Stimulated activated CD8-positive, alpha-beta memory T cell treated with anti-CD3 and anti-CD28 coated beads, Interleukin-7, amount 100 ng/mL, for 24 hours (primary cell): ENCODE results near the gene CSTF3.

Experiments used
- DNase-seq: peaks from one replicate; pipeline ENCODE4 v3.0.0-alpha.2; 2020; ENCODE audit warnings: low read depth

Gene CSTF3

DNA sequence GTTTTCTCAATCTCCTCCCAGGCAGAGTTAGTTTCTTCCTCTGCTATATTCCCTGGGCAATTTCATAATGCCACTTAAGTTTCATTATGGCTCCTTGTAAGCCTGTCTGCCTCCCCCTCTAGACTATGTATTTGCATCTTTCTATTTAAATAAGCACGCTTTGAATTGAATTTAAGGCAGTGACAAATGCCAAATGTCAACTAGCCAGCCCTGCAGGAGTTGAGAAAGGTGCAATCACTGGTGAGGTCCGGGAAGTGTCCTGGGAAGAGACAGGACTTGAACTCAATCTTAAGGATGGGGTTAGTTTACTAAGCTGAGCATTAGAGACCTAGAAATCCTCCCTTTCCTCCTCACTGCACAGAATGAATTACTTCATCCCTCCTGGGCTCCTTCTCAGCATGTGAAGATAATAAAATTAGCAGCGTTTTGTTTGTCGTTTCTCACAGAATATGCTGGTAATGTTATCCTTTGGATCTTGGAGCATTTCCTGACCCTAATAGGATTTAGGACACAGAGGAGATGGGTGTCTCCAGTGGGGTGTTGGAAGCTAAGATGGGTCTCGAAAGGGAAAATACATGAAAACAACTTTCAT, 120.3 kb downstream of the CSTF3 start:
- DNase-seq, result no peak

DNA sequence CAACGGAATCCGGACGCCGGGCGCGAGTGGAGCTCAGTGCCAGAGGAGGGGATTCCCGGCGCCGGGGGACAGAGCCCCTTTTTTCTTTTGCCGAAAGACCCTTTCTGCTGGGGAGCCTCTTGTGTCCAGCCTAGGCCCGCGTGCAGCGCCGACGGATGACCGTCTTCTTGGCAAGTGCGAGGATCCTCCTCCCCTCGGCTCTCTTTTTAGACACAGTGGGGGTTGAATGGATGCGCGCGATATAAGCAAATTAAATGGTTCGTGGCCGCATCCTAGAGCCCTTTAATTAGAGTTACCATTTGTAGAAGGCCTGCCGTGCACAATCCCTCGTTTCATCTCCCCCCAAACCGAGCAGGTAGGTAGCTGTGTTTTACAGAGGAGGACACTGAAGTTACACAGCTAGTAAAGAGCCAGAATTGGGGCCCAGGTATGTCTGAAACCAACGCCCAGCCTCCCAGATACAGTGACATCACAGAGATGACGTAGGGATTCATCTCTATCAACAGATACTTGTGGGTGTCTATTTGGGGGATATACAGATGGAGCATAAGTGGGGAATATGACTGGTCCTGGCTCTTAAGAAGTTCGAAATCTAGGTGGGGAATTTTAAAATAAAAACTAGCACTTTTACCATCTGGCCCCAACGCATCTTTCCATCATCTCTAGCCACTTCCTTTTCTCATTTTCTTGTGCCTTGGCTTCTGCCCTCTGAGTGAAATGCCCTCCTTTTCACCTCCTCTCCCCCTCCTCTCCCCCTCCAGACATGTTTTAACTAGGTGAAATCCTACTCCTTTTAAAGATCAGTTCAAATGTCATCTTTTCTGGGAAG, 121.0 kb downstream of the CSTF3 start:
- peak; percentile 13 for DNase-seq

DNA sequence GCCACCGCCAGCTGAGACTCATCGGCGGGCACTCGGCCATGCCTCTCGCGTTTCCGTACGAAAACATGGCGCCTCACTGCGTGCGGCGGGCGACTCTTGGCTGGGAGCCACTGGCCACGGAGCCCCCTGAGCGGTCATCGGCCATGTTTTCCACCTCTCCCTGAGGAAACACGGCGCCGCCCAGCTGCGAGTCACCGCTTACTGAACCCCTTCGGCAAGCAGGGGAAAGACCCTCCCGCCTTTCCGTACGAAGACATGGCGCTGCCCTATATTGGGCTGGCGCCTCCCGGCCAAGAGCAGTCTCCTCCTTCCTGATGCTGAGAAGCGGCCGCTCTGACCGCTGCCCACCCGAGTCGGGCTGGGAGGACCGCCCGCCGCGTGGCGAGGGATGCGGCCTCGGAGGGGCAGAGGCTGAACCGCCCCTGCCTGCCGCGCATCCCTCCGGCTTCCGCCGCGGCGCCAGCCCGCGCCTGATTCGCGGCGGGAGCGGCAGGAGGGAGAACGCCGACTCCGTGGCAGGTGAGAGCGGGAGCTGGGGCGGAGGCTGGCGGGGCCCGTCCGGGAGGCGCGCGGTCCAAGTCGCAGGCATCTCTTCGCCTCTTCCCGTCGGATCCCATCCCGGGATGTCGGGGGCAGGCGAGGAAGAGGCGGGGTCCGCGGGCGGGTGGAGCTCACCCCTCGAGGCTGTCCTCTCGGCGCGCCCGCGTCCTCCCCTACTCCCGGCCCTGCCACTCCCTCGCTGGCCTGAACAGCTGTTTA, 121.8 kb downstream of the CSTF3 start, which contains the start of gene TCP11L1:
Gene TCP11L1 (plus strand): TSS at position 299 of the 759 bp plus-strand sequence. CDS start 4,202 bp downstream, outside the sequence.
- peak; percentile 49 for DNase-seq

DNA sequence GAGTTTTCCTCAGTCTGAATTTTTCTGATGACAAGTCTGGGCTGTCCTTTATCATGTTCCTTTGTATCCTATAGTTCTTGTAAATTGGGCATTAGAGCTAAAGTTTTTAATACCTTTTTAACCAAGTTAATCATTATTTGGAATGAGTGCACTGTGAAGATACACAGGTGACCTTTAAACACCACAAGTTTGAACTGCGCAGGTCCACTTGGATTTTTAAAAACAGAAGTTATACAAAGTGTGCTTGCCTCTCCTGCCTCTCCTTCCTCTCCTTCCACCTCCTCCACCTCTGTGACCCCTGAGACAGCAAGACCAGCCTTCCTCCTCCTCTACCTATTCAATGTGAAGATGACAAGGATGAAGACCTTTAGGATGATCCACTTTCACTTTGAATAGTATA, 126.3 kb downstream of the CSTF3 start:
- DNase-seq, result no peak
